ENCODE data around the gene MED1.

- TF ChIP-seq CTCF (IDR thresholded peaks at IDR 0.05; ENCODE audit: low read depth, low read length) (no peak), EZH2phosphoT487 (IDR thresholded peaks at IDR 0.05; ENCODE audit: low read depth) (no peak)
Observed at GRCh38 chr17:39376434-39376833, 74.6 kb downstream of the MED1 start.
